ENCODE results near the gene LRRC25. TPM values are rescaled to one million over a fixed set of nuclear protein-coding genes. Genes with fewer than 3 reads are reported as not detected.

Gene LRRC25
- total and polyA plus RNA-seq, 2 of the 4 experiments (the other 2 are of a cell fraction) = 0.03 TPM; not detected in 1

DNA sequence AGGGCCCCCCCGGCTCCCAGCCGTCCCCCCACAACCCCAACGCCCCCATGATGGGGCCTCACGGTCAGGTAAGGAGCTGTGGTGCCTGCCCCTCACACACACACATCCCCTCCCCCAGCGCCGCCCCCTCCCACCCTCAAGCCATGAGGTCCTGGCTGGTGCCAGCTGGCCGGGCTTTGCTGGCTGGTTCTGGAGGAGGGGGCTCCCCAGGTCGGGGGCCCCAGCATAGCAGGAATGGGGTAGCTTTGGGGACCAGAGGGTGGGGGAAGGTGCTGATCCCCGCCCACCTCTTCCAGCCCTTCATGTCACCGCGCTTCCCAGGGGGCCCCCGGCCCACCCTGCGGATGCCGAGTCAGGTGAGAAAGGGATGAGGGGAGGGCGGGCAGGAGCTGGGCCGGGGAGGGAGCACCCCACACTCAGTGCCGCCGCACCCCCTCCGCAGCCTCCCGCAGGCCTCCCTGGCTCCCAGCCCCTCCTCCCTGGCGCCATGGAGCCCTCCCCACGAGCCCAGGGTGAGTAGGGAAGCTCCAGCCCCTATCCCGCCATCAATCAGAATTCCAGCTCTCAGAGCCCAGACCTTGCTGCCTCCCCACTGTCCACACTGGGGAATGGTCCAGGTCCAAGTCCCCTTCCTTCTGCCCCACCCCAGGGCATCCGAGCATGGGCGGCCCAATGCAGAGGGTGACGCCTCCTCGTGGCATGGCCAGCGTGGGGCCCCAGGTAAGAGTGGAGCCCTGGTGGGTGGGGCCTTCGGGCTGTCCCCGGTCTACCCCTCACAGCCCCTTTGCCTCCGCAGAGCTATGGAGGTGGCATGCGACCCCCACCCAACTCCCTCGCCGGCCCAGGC lies 34.2 kb upstream of the LRRC25 start:
- Histone ChIP-seq H3K27me3 (ENCODE audit: control insufficient read depth, insufficient read depth, low read length) (no peaks in the 10 kb centered on the region), H2BK15ac (ENCODE audit: low read depth, low read length) (no peak overlapping the region), H4K20me1 (ENCODE audit: insufficient read depth, low read length) (peaks cover 29% of the 10 kb centered on the region), H3K27ac (ENCODE audit: insufficient read depth, low read length) (no peak overlapping the region), H4K8ac (ENCODE audit: low read depth in 2 of 2, low read length in 2 of 2) (no peak overlapping the region), H3K9me1 (ENCODE audit: insufficient read depth, low read length) (peaks cover 7% of the 10 kb centered on the region), H3K4me1 (ENCODE audit: control insufficient read depth, insufficient read depth, low read length) (peaks cover 11% of the 10 kb centered on the region), H3K9ac (ENCODE audit: low read depth, low read length) (no peak overlapping the region), H3K14ac (replicated peaks; ENCODE audit: low read depth, low read length) (no peak overlapping the region), H3K4ac (ENCODE audit: low read depth, low read length) (no peak overlapping the region), H2BK20ac (ENCODE audit: low read depth, low read length) (no peak overlapping the region), H3K4me3 (ENCODE audit: insufficient read depth, low read depth, low read length) (no peak overlapping the region), H3K36me3 (ENCODE audit: control insufficient read depth, insufficient read depth, low read length) (peaks cover 13% of the 10 kb centered on the region; the same call in 1 of the 2 replicates), H2BK120ac (ENCODE audit: low read depth, low read length) (no peak overlapping the region), H3K79me1 (ENCODE audit: low read depth in 1 of 2, low read length in 2 of 2) (peaks cover 7 to 47% of the 10 kb centered on the region in 2 experiments; a peak in 2 of 4 replicates), H2AK5ac (ENCODE audit: low read depth, low read length) (no peak overlapping the region), H3K4me2 (ENCODE audit: low read depth, low read length) (no peak overlapping the region), H2BK5ac (ENCODE audit: low read depth, low read length, poor library complexity, severe bottlenecking) (no peak overlapping the region), H4K5ac (ENCODE audit: low read depth, low read length) (no peak overlapping the region), H3K23ac (ENCODE audit: low read depth, low read length) (no peak overlapping the region), H3K9me3 (ENCODE audit: control insufficient read depth, insufficient read depth, low read length) (no peaks in the 10 kb centered on the region), H4K91ac (ENCODE audit: insufficient read depth, low read depth, low read length) (no peak overlapping the region), H3K56ac (ENCODE audit: extremely low read depth, insufficient read depth, low read length) (no peak overlapping the region), H2AK9ac (replicated peaks; ENCODE audit: low read depth, low read length, poor library complexity) (no peak overlapping the region), H3K18ac (ENCODE audit: low read depth, low read length) (no peak overlapping the region), H2AFZ (replicated peaks; ENCODE audit: low read length, poor library complexity) (no peak overlapping the region)
- in situ Hi-C loops (cut with MboI; ENCODE audit: low sequenced_read_pairs) (no loop called here), dilution Hi-C loops (cut with HindIII; ENCODE audit: low sequenced_read_pairs, unreplicated experiment) (no loop called here), intact Hi-C loops (cut with micrococcal nuclease) (no loop called here)
- ATAC-seq (ENCODE audit: low read depth) (no peak), DNase-seq (no peak)
- WGBS, 2 experiments (ENCODE audit: extremely low coverage in 2 of 2, insufficient read length in 1 of 2) = 87% methylated on average over 3 of the region's 34 CpGs; no CpG with 5 or more reads in 1 of the 2 experiments
- CTCF ChIA-PET = no interaction called here
- TF ChIP-seq MAZ (IDR thresholded peaks at IDR 0.05; ENCODE audit: borderline replicate concordance, low read depth, low read length) = no peak
- no peak for TF ChIP-seq POLR2A (IDR thresholded peaks at IDR 0.05; ENCODE audit: low read depth, low read length)
- TF ChIP-seq CEBPB (IDR thresholded peaks at IDR 0.05; ENCODE audit: low read depth, low read length) = no peak
- TF ChIP-seq RCOR1 (IDR thresholded peaks at IDR 0.05; ENCODE audit: insufficient replicate concordance, low read length) = no peak
- TF ChIP-seq, protein P1, sequence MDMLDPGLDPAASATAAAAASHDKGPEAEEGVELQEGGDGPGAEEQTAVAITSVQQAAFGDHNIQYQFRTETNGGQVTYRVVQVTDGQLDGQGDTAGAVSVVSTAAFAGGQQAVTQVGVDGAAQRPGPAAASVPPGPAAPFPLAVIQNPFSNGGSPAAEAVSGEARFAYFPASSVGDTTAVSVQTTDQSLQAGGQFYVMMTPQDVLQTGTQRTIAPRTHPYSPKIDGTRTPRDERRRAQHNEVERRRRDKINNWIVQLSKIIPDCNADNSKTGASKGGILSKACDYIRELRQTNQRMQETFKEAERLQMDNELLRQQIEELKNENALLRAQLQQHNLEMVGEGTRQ (IDR thresholded peaks at IDR 0.05; ENCODE audit: low read depth, low read length) = no peak
- TF ChIP-seq RAD21 (IDR thresholded peaks at IDR 0.05; ENCODE audit: low read length) = no peak
- no peak for TF ChIP-seq SMC3 (IDR thresholded peaks at IDR 0.05; ENCODE audit: low read depth, low read length)
- TF ChIP-seq, protein P2, sequence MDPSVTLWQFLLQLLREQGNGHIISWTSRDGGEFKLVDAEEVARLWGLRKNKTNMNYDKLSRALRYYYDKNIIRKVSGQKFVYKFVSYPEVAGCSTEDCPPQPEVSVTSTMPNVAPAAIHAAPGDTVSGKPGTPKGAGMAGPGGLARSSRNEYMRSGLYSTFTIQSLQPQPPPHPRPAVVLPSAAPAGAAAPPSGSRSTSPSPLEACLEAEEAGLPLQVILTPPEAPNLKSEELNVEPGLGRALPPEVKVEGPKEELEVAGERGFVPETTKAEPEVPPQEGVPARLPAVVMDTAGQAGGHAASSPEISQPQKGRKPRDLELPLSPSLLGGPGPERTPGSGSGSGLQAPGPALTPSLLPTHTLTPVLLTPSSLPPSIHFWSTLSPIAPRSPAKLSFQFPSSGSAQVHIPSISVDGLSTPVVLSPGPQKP (IDR thresholded peaks at IDR 0.05; ENCODE audit: borderline replicate concordance, low read depth, low read length) = no peak
- TF ChIP-seq CHD1 (IDR thresholded peaks at IDR 0.05; ENCODE audit: low read depth, low read length) = no peak
- no peak for TF ChIP-seq NFE2L2 (IDR thresholded peaks at IDR 0.05; ENCODE audit: low read depth, low read length)
- POLR2A ChIA-PET (ENCODE audit: unreplicated experiment) = interaction anchor here (0.6 kb wide), 1 partner anchor 86 kb away, joined by 26 read pairs; no protein-coding TSS in a partner anchor
- BruUV-seq (replicated peaks) = no TSS peak
